Measurements from ENCODE around the gene SIGLEC14.

DNA sequence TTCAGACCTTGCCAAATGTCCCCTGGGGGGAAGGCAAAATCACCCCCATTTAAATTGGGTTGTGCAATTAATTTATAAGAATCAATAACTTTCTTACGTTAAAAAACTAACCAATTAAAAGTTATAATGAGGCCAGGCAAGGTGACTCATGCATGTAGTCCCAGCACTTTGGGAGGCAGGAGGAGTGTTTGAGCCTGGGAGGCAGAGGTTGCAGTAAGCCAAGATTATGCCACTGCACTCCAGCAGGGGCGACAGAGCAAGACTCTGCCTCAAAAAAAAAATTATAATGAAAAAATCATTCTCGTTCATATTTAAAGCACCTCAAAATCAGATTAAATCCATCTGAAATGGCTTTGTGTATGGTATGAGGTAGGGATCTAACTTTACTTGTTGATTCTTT, 18.4 kb upstream of the SIGLEC14 start:
- TF ChIP-seq EZH2 (IDR thresholded peaks at IDR 0.05): no peak
- no peak for TF ChIP-seq POLR2AphosphoS5 (IDR thresholded peaks at IDR 0.05; ENCODE audit: borderline replicate concordance, low read depth, low read length)
- TF ChIP-seq FOXP2 (optimal IDR thresholded peaks at IDR 0.05; ENCODE audit: control extremely low read depth, extremely low read length, insufficient read depth): no peak

Data from SK-N-MC (cell line).